GM06990 (cell line): ENCODE measurements around the gene LRRC37A3.
"Not testable (repeated sequence)": the region's sequence is repeated elsewhere in the genome, so short reads cannot be mapped to it uniquely, and the experiment has no call there.

ENCODE experiments used
- DNase-seq: peaks from one replicate; pipeline ENCODE4 v3.0.0-alpha.2; 2011; ENCODE audit not compliant: insufficient read length; ENCODE audit errors: extremely low read depth
- H3K27me3 ChIP-seq: replicated peaks from 2 replicates; pipeline ENCODE4 v1.6.0; 2011; ENCODE audit warnings: low read length; ENCODE audit not compliant: control insufficient read depth, insufficient read depth
- H3K36me3 ChIP-seq: 2 replicates; pipeline ENCODE4 v1.5.1; 2011; ENCODE audit warnings: low read length; ENCODE audit not compliant: control insufficient read depth, insufficient read depth
- H3K4me3 ChIP-seq: replicated peaks from 2 replicates; pipeline ENCODE4 v1.5.1; 2011; ENCODE audit warnings: low read depth, mild to moderate bottlenecking, control low read depth, low read length
- CTCF ChIP-seq: IDR thresholded peaks from 2 replicates; pipeline ENCODE4 v1.5.1; 2011; ENCODE audit warnings: low read length, control low read depth, mild to moderate bottlenecking, inconsistent platforms; ENCODE audit not compliant: insufficient read depth, poor library complexity, severe bottlenecking

LRRC37A3 gene

DNA sequence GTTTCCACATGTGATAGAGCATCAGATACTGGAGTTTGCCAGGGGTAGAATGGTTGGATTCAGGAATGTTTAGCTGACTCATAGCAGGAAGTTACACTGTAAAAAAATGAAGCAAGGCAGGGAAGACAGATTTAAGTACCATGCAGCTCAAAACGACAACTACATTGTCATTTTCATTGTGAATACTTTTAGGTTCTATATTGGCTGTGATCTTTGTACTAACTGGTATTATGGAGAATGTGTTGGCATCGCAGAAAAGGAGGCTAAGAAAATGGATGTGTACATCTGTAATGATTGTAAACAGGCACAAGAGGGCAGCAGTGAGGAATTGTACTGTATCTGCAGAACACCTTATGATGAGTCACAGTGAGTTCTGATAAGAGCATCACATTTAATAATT lies 8.2 kb upstream of the LRRC37A3 start:
- not testable (repeated sequence) for H3K4me3 ChIP-seq, DNase-seq, H3K36me3 ChIP-seq, H3K27me3 ChIP-seq
- peak; percentile 35 for TF ChIP-seq CTCF

DNA sequence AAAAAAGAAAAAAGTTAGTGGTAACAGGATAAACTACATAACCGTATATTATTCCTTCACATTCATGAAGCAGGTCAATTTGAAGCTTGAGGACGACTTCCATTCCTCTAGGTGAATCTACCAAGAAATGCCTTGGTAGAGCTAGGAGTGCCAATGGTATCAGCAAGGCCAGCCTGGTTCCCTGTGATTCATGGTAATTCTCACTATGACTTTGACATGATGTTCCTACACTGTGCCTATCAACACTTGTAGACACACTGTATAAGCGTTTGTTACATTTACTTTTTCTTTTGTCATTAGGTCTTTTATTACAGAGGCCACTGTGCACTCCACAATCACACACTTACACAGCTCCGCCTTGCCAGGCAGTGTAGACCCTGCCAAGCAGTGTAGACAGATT lies 7.2 kb upstream of the LRRC37A3 start:
- H3K4me3 ChIP-seq, DNase-seq, H3K27me3 ChIP-seq, H3K36me3 ChIP-seq: not testable (repeated sequence)

DNA sequence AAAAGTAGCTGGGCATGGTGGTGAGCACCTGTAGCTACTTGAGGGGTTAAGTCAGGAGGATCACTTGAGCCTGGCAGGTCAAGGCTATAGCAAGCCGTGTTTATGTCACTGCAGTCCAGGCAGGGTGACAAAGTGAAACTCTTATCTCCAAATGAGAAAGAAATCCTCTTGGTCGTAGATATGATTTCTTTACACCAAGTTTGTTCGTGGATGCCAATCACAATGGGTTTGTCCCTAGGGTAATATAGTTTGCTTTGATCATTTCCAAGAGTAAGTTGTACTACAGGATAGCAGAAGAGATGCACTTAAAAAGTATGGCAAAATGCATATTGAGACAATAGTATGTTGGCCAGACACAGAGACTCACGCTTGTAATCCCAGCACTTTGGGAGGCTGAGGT lies 6.0 kb upstream of the LRRC37A3 start:
- H3K36me3 ChIP-seq, H3K4me3 ChIP-seq, H3K27me3 ChIP-seq, DNase-seq: not testable (repeated sequence)

GRCh38 chr17:64923051-64923568 lies 3.8 kb upstream of the LRRC37A3 start:
- not testable (repeated sequence) for DNase-seq, H3K36me3 ChIP-seq, H3K27me3 ChIP-seq, H3K4me3 ChIP-seq

DNA sequence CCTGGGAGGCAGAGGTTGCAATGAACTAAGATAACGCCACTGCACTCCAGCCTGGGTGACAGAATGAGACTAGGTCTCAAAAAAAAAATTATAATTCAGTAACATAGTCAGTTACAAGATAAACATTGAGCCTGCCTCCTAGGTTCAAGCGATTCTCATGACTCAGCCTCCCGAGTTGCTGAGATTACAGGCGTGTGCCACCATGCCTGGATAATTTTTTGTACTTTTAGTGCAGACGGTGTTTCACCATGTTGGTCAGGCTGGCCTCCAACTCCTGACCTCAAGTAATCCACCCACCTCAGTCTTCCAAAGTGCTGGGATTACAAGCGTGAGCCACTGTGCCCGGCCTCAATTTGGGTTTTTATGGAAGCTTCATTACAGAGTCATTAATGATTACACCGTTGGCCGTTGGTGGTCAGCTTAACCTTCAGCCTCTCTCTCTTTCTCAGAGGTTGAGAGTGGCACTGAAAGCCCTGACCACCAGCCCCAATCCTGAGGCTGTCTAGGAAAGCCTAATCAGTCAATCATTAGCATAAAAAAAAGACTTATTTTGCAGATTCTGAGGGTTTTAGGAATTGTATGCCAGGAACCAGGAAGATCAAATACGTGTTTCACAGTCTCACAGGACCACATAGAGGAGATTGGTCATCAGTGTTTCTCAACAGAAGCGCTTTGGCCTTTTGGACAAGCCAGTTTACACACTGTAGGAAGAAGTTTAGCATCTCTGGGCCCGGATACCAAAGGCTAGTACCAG lies 1.3 kb upstream of the LRRC37A3 start:
- H3K27me3 ChIP-seq, result no peaks in the 10 kb centered on the region
- TF ChIP-seq CTCF, result no peak
- no peak overlapping the region for H3K4me3 ChIP-seq
- no peak for DNase-seq
- no peaks in the 10 kb centered on the region for H3K36me3 ChIP-seq

DNA sequence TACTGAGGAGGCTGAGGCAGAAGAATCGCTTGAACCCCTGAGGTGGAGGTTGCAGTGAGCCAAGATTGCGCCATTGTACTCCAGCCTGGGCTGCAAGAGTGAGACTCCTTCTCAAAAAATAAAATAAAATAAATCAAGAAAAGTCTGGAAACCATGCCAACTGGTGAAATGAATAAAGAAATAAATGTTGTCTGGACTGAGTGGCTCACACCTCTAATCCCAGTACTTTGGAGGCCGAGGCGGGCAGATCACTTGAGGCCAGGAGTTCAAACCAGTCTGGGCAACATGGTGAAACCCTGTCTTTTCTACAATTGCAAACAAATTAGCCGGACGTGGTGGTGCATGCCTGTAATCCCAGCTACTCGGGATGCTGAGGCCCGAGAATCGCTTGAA lies 744 bp upstream of the LRRC37A3 start:
- no peak for DNase-seq
- no peak for TF ChIP-seq CTCF
- Histone ChIP-seq H3K4me3 (peak overlapping the region; percentile 80), H3K36me3 (no peaks in the 10 kb centered on the region), H3K27me3 (no peaks in the 10 kb centered on the region)

GRCh38 chr17:64918842-64919288 lies 413 bp downstream of the LRRC37A3 start:
- H3K27me3 ChIP-seq, H3K36me3 ChIP-seq: not testable (repeated sequence)
- peak; percentile 72 for DNase-seq
- peak overlapping the region; percentile 80 for H3K4me3 ChIP-seq

GRCh38 chr17:64917540-64917939 lies 1.7 kb downstream of the LRRC37A3 start:
- H3K4me3 ChIP-seq, H3K36me3 ChIP-seq, DNase-seq, H3K27me3 ChIP-seq: not testable (repeated sequence)

GRCh38 chr17:64915244-64915643 lies 4.0 kb downstream of the LRRC37A3 start:
- H3K27me3 ChIP-seq, DNase-seq, H3K4me3 ChIP-seq, H3K36me3 ChIP-seq: not testable (repeated sequence)

GRCh38 chr17:64910191-64910514 lies 9.1 kb downstream of the LRRC37A3 start:
- H3K4me3 ChIP-seq, result not testable (repeated sequence)

GRCh38 chr17:64909511-64910190 lies 9.6 kb downstream of the LRRC37A3 start:
- H3K4me3 ChIP-seq, DNase-seq, H3K27me3 ChIP-seq, H3K36me3 ChIP-seq: not testable (repeated sequence)

More at GRCh38 chr17:64910191-64910514, 9.1 kb downstream of the LRRC37A3 start:
- not testable (repeated sequence) for DNase-seq, H3K27me3 ChIP-seq, H3K36me3 ChIP-seq
